NCI-H1048 (cell line): ENCODE measurements around the gene THTPA.

Experiments used
- DNase-seq: peaks from one replicate; lab custom pipeline; 2025; lab: John Stamatoyannopoulos, UW

The THTPA gene

GRCh38 chr14:23551266-23552028, 4.6 kb upstream of the THTPA start, which contains the start of gene ZFHX2:
Gene ZFHX2, minus strand, starts transcription at chr14:23551765. Its CDS starts 16,440 bp downstream, at chr14:23535325.
- peak; percentile 31 for DNase-seq

- no peak for DNase-seq
Observed at GRCh38 chr14:23555533-23555881, 564 bp upstream of the THTPA start.

GRCh38 chr14:23556700-23557440, 799 bp downstream of the THTPA start:
- DNase-seq = no peak

GRCh38 chr14:23557521-23557920, 1.4 kb downstream of the THTPA start:
- no peak for DNase-seq

GRCh38 chr14:23557946-23558345, 1.9 kb downstream of the THTPA start:
- no peak for DNase-seq

GRCh38 chr14:23558346-23559009, 2.4 kb downstream of the THTPA start:
- no peak for DNase-seq

GRCh38 chr14:23559010-23559925, 3.2 kb downstream of the THTPA start:
- DNase-seq = no peak

- DNase-seq = no peak
Observed at GRCh38 chr14:23559926-23560520, 4.0 kb downstream of the THTPA start.

GRCh38 chr14:23561259-23561658, 5.2 kb downstream of the THTPA start:
- DNase-seq = no peak

GRCh38 chr14:23561873-23562821, 6.1 kb downstream of the THTPA start:
- DNase-seq = no peak

- DNase-seq = no peak
Observed at GRCh38 chr14:23562822-23563472, 6.9 kb downstream of the THTPA start.

- DNase-seq = no peak
Observed at GRCh38 chr14:23563473-23564180, 7.6 kb downstream of the THTPA start.

GRCh38 chr14:23564181-23564812, 8.2 kb downstream of the THTPA start:
- DNase-seq = no peak

GRCh38 chr14:23564876-23565275, 8.8 kb downstream of the THTPA start:
- no peak for DNase-seq

- no peak for DNase-seq
Observed at GRCh38 chr14:23565626-23566025, 9.6 kb downstream of the THTPA start.

GRCh38 chr14:23566112-23566777, 10.2 kb downstream of the THTPA start:
- no peak for DNase-seq

- no peak for DNase-seq
Observed at GRCh38 chr14:23566778-23567185, 10.7 kb downstream of the THTPA start.
